Heart left ventricle (tissue), 13 donors: Measurements from ENCODE around the gene SLC23A2.

Experiments used
- CTCF ChIP-seq, 12 donors: fragments of 200-600 bp; sonication (generic) in 4 of 12; IDR thresholded peaks; one replicate each; pipeline versions ENCODE4 v1.5.0 to v1.8.0; 2018 to 2022; ENCODE audit warnings: antibody characterized with exemption in 12 of 12, mild to moderate bottlenecking in 5 of 12
- POLR2A ChIP-seq, 2 donors: fragments of 450-650 bp; IDR thresholded peaks; one replicate each; pipeline ENCODE4 v1.6.1; 2017; ENCODE audit warnings: antibody characterized with exemption in 2 of 2, mild to moderate bottlenecking in 2 of 2, moderate library complexity in 2 of 2
- donor health status: ischemic (EF 13 %, LVEDD 7.1; RV severe dilation, severe dysfunction).
- donor health status: DM: no; HTN: yes; CAD: no.
- donor health status: DM: no; HTN: no; CAD: no.
- donor health status: ischemic (EF 25% LVEDD 6.9; RV normal size, moderate dysfunction).
- donor health status: ischemic (EF 25% LVEDD 5.7; RV mildly dilated, moderate dysfunction).
- donor health status: ischemic (EF 35%, LVEDD 5.7; RV mildly dilated, moderate dysfunction).
- donor health status: nonischemic (EF 11% LVEDD 7.7; RV severe dilation, severe dysfunction).
- donor health status: DM: yes; HTN: yes; CAD: no.
- donor health status: PGD.
- donor health status: ischemic (EF 29% LVEDD 5.4; RV normal size, mild dysfunction).
- donor health status: nonischemic (EF 23%, LVEDD 6.1; RV moderate dilation, normal function).

- TF ChIP-seq CTCF (IDR thresholded peaks at IDR 0.05) (no peak), POLR2A (IDR thresholded peaks at IDR 0.05) (no peak)
These were observed 156.4 kb downstream of the SLC23A2 start for GRCh38 chr20:4844751-4845465.
